Renal cortical epithelial cell (primary cell): ENCODE data around the gene PCDHGA11. TPM values are rescaled to one million over a fixed set of nuclear protein-coding genes. Genes with fewer than 3 reads are reported as not detected.
"Not testable (repeated sequence)": the region's sequence is repeated elsewhere in the genome, so short reads cannot be mapped to it uniquely, and the experiment has no call there.

Source experiments
- DNase-seq: peaks from one replicate; pipeline ENCODE4 v3.0.0-alpha.2; 2011; ENCODE audit warnings: low read depth
- total RNA-seq: library from RNA; depleted of rRNA; stranded (reverse); fragments of >200 nt; gene quantifications from 2 replicates; pipeline ENCODE4 v1.2.3, GENCODE V29; 2014

The PCDHGA11 gene
- total RNA-seq, 1 donor from 2014 or later: 3.1 TPM

- DNase-seq: no peak
These were observed 22.2 kb upstream of the PCDHGA11 start for GRCh38 chr5:141398608-141399007.

- DNase-seq: no peak
These were observed 21.1 kb upstream of the PCDHGA11 start for GRCh38 chr5:141399555-141400258.

- peak; percentile 15 for DNase-seq
These were observed 18.2 kb upstream of the PCDHGA11 start, which contains the start of gene PCDHGA9 for GRCh38 chr5:141402553-141403243. PCDHGA9 (plus strand) TSS chr5:141402778; CDS start chr5:141402953, 175 bp downstream.

- DNase-seq: no peak
These were observed 17.5 kb upstream of the PCDHGA11 start for GRCh38 chr5:141403387-141403786.

- DNase-seq: peak; percentile 7
These were observed 12.9 kb upstream of the PCDHGA11 start, which contains the start of gene PCDHGB6 for GRCh38 chr5:141407790-141408505. PCDHGB6 (plus strand) TSS chr5:141408021; CDS start chr5:141408203, 182 bp downstream.

- DNase-seq: no peak
These were observed 11.1 kb upstream of the PCDHGA11 start for GRCh38 chr5:141409598-141410306.

- DNase-seq: no peak
These were observed 9.3 kb upstream of the PCDHGA11 start for GRCh38 chr5:141411575-141411974.

- peak; percentile 30 for DNase-seq
These were observed 7.9 kb upstream of the PCDHGA11 start, which contains the start of gene PCDHGA10 for GRCh38 chr5:141412854-141413539. PCDHGA10 (plus strand) TSS chr5:141412987; CDS start chr5:141413176, 189 bp downstream.

GRCh38 chr5:141413540-141414069 is 7.2 kb upstream of the PCDHGA11 start:
- no peak for DNase-seq

GRCh38 chr5:141414548-141415274 is 6.1 kb upstream of the PCDHGA11 start:
- not testable (repeated sequence) for DNase-seq

GRCh38 chr5:141415275-141415618 is 5.6 kb upstream of the PCDHGA11 start:
- not testable (repeated sequence) for DNase-seq

- DNase-seq: peak; percentile 58
These were observed 3.2 kb upstream of the PCDHGA11 start, which contains the start of gene PCDHGB7 for GRCh38 chr5:141417494-141418172. PCDHGB7 (plus strand) TSS chr5:141417677; CDS start chr5:141417860, 183 bp downstream.

- DNase-seq: no peak
These were observed 1.6 kb upstream of the PCDHGA11 start for GRCh38 chr5:141419074-141419880.

GRCh38 chr5:141421489-141421855 is 621 bp downstream of the PCDHGA11 start:
- DNase-seq: no peak

GRCh38 chr5:141422742-141423291 is 2.0 kb downstream of the PCDHGA11 start:
- no peak for DNase-seq

- no peak for DNase-seq
These were observed 7.1 kb downstream of the PCDHGA11 start for GRCh38 chr5:141427783-141428426.

- peak; percentile 45 for DNase-seq
These were observed 9.7 kb downstream of the PCDHGA11 start, which contains the start of gene PCDHGA12 for GRCh38 chr5:141430332-141431113. PCDHGA12 (plus strand) TSS chr5:141430507; CDS start chr5:141430760, 253 bp downstream.
